SK-N-SH (cell line): Measurements from ENCODE around the gene NR1D2. TPM values are rescaled to one million over a fixed set of nuclear protein-coding genes. Genes with fewer than 3 reads are reported as not detected.
A peak's percentile ranks its signal among the peaks of the same experiment; 100 is the strongest.

Experiments
- CTCF ChIA-PET: fragments of 300-600, 350-600 bp; formaldehyde crosslinking; extraction: SDS; loops from one replicate; lab custom pipeline; 2021; lab: Yijun Ruan, JAX
- POLR2A ChIA-PET: fragments of 350-600 bp; sonication (Branson Sonifier 250); formaldehyde crosslinking; extraction: SDS; loops from one replicate; lab custom pipeline; 2020; ENCODE audit warnings: antibody characterized with exemption, inconsistent platforms; lab: Yijun Ruan, JAX
- DNase-seq: peaks from one replicate; pipeline ENCODE4 v3.0.0; 2012
- H2AFZ ChIP-seq: fragments of 200-600 bp; sonication (generic); 2 replicates; pipeline ENCODE4 v1.8.1; 2016; ENCODE audit warnings: antibody characterized with exemption, mild to moderate bottlenecking, low read depth
- H3F3A ChIP-seq: fragments of 200-600 bp; sonication (generic); replicated peaks from 2 replicates; pipeline ENCODE3; 2016; ENCODE audit warnings: antibody characterized with exemption, mild to moderate bottlenecking; ENCODE audit not compliant: insufficient read depth
- H3K27ac ChIP-seq, 2 experiments: fragments of 200-500 bp in 1 of 2; fragments of 200-600 bp in 1 of 2; sonication (Bioruptor generic) in 1 of 2; sonication (generic), shearing (Covaris generic) in 1 of 2; 2 replicates each; pipeline versions ENCODE4 v1.5.1 to v1.6.1; 2014 to 2016; ENCODE audit warnings: low read depth in 2 of 2, inconsistent platforms in 1 of 2, low read length in 1 of 2, mild to moderate bottlenecking in 1 of 2, mixed read lengths in 1 of 2
- H3K27me3 ChIP-seq: fragments of 200-600 bp; sonication (generic), shearing (Covaris generic); 2 replicates; pipeline ENCODE4 v1.6.1; 2016; ENCODE audit warnings: mixed run types; ENCODE audit not compliant: insufficient read depth
- H3K36me3 ChIP-seq, 2 experiments: fragments of 200-500 bp in 1 of 2; fragments of 200-600 bp in 1 of 2; sonication (Bioruptor generic) in 1 of 2; sonication (generic) in 1 of 2; replicated peaks in 1 of 2; 2 replicates each; pipeline versions ENCODE3 to v1.5.1; 2014 to 2016; ENCODE audit warnings: low read length in 1 of 2, mild to moderate bottlenecking in 1 of 2; ENCODE audit not compliant: insufficient read depth in 2 of 2, control insufficient read depth in 1 of 2
- H3K4me1 ChIP-seq, 2 experiments: fragments of 200-500 bp in 1 of 2; fragments of 200-600 bp in 1 of 2; sonication (Bioruptor generic) in 1 of 2; sonication (generic), shearing (Covaris generic) in 1 of 2; 2 replicates each; pipeline versions ENCODE4 v1.5.1 to v1.6.1; 2014 to 2016; ENCODE audit warnings: low read depth in 1 of 2, low read length in 1 of 2, mixed run types in 1 of 2; ENCODE audit not compliant: insufficient read depth in 2 of 2, control insufficient read depth in 1 of 2
- H3K4me2 ChIP-seq: fragments of 200-600 bp; sonication (generic), shearing (Covaris generic); 2 replicates; pipeline ENCODE4 v1.6.1; 2017; ENCODE audit warnings: mixed run types
- H3K4me3 ChIP-seq, 2 experiments: fragments of 200-500 bp in 1 of 2; fragments of 200-600 bp in 1 of 2; sonication (Bioruptor generic) in 1 of 2; sonication (generic), shearing (Covaris generic) in 1 of 2; 2 replicates each; pipeline versions ENCODE4 v1.5.1 to v1.8.1; 2014 to 2016; ENCODE audit warnings: low read depth in 2 of 2, inconsistent platforms in 1 of 2, low read length in 1 of 2, mild to moderate bottlenecking in 1 of 2, mixed read lengths in 1 of 2, moderate library complexity in 1 of 2
- H3K79me2 ChIP-seq: fragments of 200-600 bp; sonication (generic); 2 replicates; pipeline ENCODE4 v1.8.1; 2017; ENCODE audit warnings: mild to moderate bottlenecking; ENCODE audit not compliant: insufficient read depth
- H3K9ac ChIP-seq: fragments of 200-600 bp; sonication (generic); 2 replicates; pipeline ENCODE4 v1.6.1; 2017; ENCODE audit warnings: mixed run types
- H3K9me2 ChIP-seq: fragments of 200-600 bp; sonication (generic); 2 replicates; pipeline ENCODE4 v1.6.1; 2017; ENCODE audit warnings: mixed run types
- H3K9me3 ChIP-seq: fragments of 200-600 bp; sonication (generic); 2 replicates; pipeline ENCODE4 v1.6.1; 2017; ENCODE audit warnings: mixed run types, mild to moderate bottlenecking, moderate library complexity
- H4K20me1 ChIP-seq: fragments of 200-600 bp; sonication (generic); 2 replicates; pipeline ENCODE4 v1.6.1; 2017; ENCODE audit warnings: mild to moderate bottlenecking, mixed run types; ENCODE audit not compliant: insufficient read depth
- CHD2 ChIP-seq: fragments of 150-350 bp; IDR thresholded peaks from 2 replicates; pipeline ENCODE4 v1.6.1; 2018; ENCODE audit warnings: low read length; ENCODE audit not compliant: partially characterized antibody
- CTCF ChIP-seq: fragments of 200-600 bp; sonication (generic); IDR thresholded peaks from 2 replicates; pipeline ENCODE4 v1.6.1; 2017; ENCODE audit warnings: antibody characterized with exemption, mild to moderate bottlenecking, moderate library complexity
- ELF1 ChIP-seq: IDR thresholded peaks from 2 replicates; pipeline ENCODE4 v1.4.0; 2012
- EP300 ChIP-seq, 2 experiments: IDR thresholded peaks; 2 replicates each; pipeline versions ENCODE4 v1.4.0 to v1.6.1; 2012; ENCODE audit warnings: borderline replicate concordance in 1 of 2, low read depth in 1 of 2, low read length in 1 of 2
- EZH2phosphoT487 ChIP-seq: fragments of 200-600 bp; sonication (generic); IDR thresholded peaks from 2 replicates; pipeline ENCODE4 v1.6.1; 2017; ENCODE audit warnings: low read depth, mixed run types, mild to moderate bottlenecking, antibody characterized with exemption, moderate library complexity, borderline replicate concordance
- FOXJ3 ChIP-seq: sonication (generic); formaldehyde crosslinking; IDR thresholded peaks from 2 replicates; pipeline ENCODE4 v1.5.1; 2020; ENCODE audit warnings: mild to moderate bottlenecking, missing genetic modification reagents
- GATA2 ChIP-seq: sonication (generic); formaldehyde crosslinking; IDR thresholded peaks from 2 replicates; pipeline ENCODE4 v1.5.0; 2020; ENCODE audit warnings: mild to moderate bottlenecking, missing genetic modification reagents
- IRF3 ChIP-seq: fragments of 150-350 bp; IDR thresholded peaks from 2 replicates; pipeline ENCODE4 v1.6.1; 2016; ENCODE audit warnings: mild to moderate bottlenecking, low read depth, low read length
- JUND ChIP-seq: IDR thresholded peaks from 2 replicates; pipeline ENCODE4 v1.4.0; 2012
- MXI1 ChIP-seq: IDR thresholded peaks from 2 replicates; pipeline ENCODE4 v1.6.1; 2012; ENCODE audit warnings: mild to moderate bottlenecking, low read depth, low read length, improper control_type of control experiment
- NRF1 ChIP-seq: IDR thresholded peaks from 2 replicates; pipeline ENCODE4 v1.6.1; 2012; ENCODE audit warnings: low read depth, mild to moderate bottlenecking, low read length
- POLR2AphosphoS5 ChIP-seq: IDR thresholded peaks from 2 replicates; pipeline ENCODE4 v1.6.1; 2012; ENCODE audit warnings: low read depth, low read length
- RAD21 ChIP-seq: IDR thresholded peaks from 2 replicates; pipeline ENCODE4 v1.6.1; 2012; ENCODE audit warnings: mild to moderate bottlenecking, low read length
- RCOR1 ChIP-seq: fragments of 150-350 bp; IDR thresholded peaks from 2 replicates; pipeline ENCODE4 v1.6.1; 2017; ENCODE audit warnings: antibody characterized with exemption, low read length
- RFX5 ChIP-seq: IDR thresholded peaks from 2 replicates; pipeline ENCODE4 v1.6.1; 2012; ENCODE audit warnings: mild to moderate bottlenecking, improper control_type of control experiment, low read length
- SMC3 ChIP-seq: IDR thresholded peaks from 2 replicates; pipeline ENCODE4 v1.6.1; 2012; ENCODE audit warnings: low read depth, low read length, improper control_type of control experiment
- TCF12 ChIP-seq: IDR thresholded peaks from 2 replicates; pipeline ENCODE4 v1.4.0; 2012
- TEAD4 ChIP-seq: IDR thresholded peaks from 2 replicates; pipeline ENCODE4 v1.4.0; 2012; ENCODE audit warnings: mild to moderate bottlenecking, borderline replicate concordance; ENCODE audit not compliant: insufficient read depth
- USF1 ChIP-seq: IDR thresholded peaks from 2 replicates; pipeline ENCODE4 v1.4.0; 2012; ENCODE audit warnings: low read depth, borderline replicate concordance
- USF2 ChIP-seq: fragments of 150-350 bp; IDR thresholded peaks from 2 replicates; pipeline ENCODE4 v1.6.1; 2017; ENCODE audit warnings: antibody characterized with exemption, low read length, low read depth, borderline replicate concordance
- YY1 ChIP-seq: IDR thresholded peaks from 2 replicates; pipeline ENCODE4 v1.4.0; 2012; ENCODE audit warnings: low read depth, mild to moderate bottlenecking
- ZBTB33 ChIP-seq: IDR thresholded peaks from 2 replicates; pipeline ENCODE4 v1.4.0; 2012; ENCODE audit warnings: low read depth, borderline replicate concordance
- WGBS: methylation state at CpG from one replicate; pipeline ENCODE4 v1.1.6; 2017; ENCODE audit warnings: low lambda C conversion rate; 5-methylcytosine and 5-hydroxymethylcytosine counted together
- polyA plus RNA-seq, 3 experiments: library from polyadenylated mRNA; depleted of rRNA; stranded (reverse); fragments of >200 nt; gene quantifications; 2 replicates each; pipeline ENCODE4 v1.2.3, GENCODE V29; 2012

NR1D2 gene
- polyA plus RNA-seq, 1 of the 3 experiments (the other 2 are of a cell fraction) = 12.0 TPM

- peak within 1 kb of the TSS; percentile 94 to 96 for H3K4me3 ChIP-seq
- 3% methylated on average over 25 of the region's 64 CpGs for WGBS
- POLR2A ChIA-PET = interaction anchor here (0.6 to 2.7 kb wide), 43 partner anchors 8 to 734 kb away, joined by 3 to 49 read pairs (median 5); partner anchors contain the start of gene NR1D2
- DNase-seq = peak; percentile 95
- H3K27me3 ChIP-seq = no peaks in the 10 kb centered on the region
- CTCF ChIA-PET = interaction anchor here (0.7 to 2.4 kb wide), 7 partner anchors 10 to 322 kb away, joined by 3 to 11 read pairs (median 3); no protein-coding TSS in a partner anchor
- no peaks in the 10 kb centered on the region for H3K9me3 ChIP-seq
- peak within 1 kb of the TSS; percentile 76 for H2AFZ ChIP-seq
- H3K4me1 ChIP-seq = peaks cover 0 to 19% of the 10 kb centered on the region in 2 experiments; a peak in 3 of 4 replicates
- H3K9ac ChIP-seq = peak within 1 kb of the TSS; percentile 97
- H3K79me2 ChIP-seq = peaks cover 81% of the 10 kb centered on the region
- peaks cover 47% of the 10 kb centered on the region for H3F3A ChIP-seq
- H3K27ac ChIP-seq = peak within 1 kb of the TSS; percentile 79 to 94
- peaks cover 32 to 34% of the 10 kb centered on the region in 2 experiments for H3K36me3 ChIP-seq
- no peaks in the 10 kb centered on the region for H3K9me2 ChIP-seq
- H4K20me1 ChIP-seq = peaks cover 37% of the 10 kb centered on the region
- H3K4me2 ChIP-seq = peak within 1 kb of the TSS; percentile 98
- TF ChIP-seq TEAD4 = 0 out of 2 replicates have a peak, but pooled peaks have one; percentile 6
- TF ChIP-seq RAD21 = no peak
- TF ChIP-seq CTCF = no peak
- peak; percentile 77 for TF ChIP-seq ELF1
- no peak for TF ChIP-seq SMC3
- no peak for TF ChIP-seq FOXJ3
- no peak for TF ChIP-seq USF2
- peak; percentile 88 for TF ChIP-seq YY1
- no peak for TF ChIP-seq NRF1
- no peak for TF ChIP-seq GATA2 (CRISPR knock-in tag)
- TF ChIP-seq MXI1 = peak; percentile 55
- no peak for TF ChIP-seq RFX5
- TF ChIP-seq POLR2AphosphoS5 = peak; percentile 100
- no peak; the same call in 1 of the 2 replicates for TF ChIP-seq TCF12
- TF ChIP-seq RCOR1 = no peak
- no peak for TF ChIP-seq IRF3
- no peak; the same call in 1 of the 2 replicates for TF ChIP-seq ZBTB33
- no peak for TF ChIP-seq EP300 (IDR thresholded peaks at IDR 0.05; ENCODE audit: borderline replicate concordance in 1 of 2, low read depth in 1 of 2, low read length in 1 of 2)
- TF ChIP-seq JUND = no peak
- no peak for TF ChIP-seq USF1
- no peak for TF ChIP-seq EZH2phosphoT487
- TF ChIP-seq CHD2 = peak; percentile 87
Measured at GRCh38 chr3:23916886-23917678, 28.0 kb upstream of the NR1D2 start, which contains the start of the genes NKIRAS1 and RPL15. Gene NKIRAS1 (minus strand): TSS chr3:23916990. CDS start chr3:23910904, 6,086 bp downstream. Gene RPL15 (plus strand): TSS chr3:23917132. CDS start chr3:23917860, 728 bp downstream.
